ENCODE results near the gene SLC6A9.
A peak's percentile ranks its signal among the peaks of the same experiment; 100 is the strongest.

The SLC6A9 gene

DNA sequence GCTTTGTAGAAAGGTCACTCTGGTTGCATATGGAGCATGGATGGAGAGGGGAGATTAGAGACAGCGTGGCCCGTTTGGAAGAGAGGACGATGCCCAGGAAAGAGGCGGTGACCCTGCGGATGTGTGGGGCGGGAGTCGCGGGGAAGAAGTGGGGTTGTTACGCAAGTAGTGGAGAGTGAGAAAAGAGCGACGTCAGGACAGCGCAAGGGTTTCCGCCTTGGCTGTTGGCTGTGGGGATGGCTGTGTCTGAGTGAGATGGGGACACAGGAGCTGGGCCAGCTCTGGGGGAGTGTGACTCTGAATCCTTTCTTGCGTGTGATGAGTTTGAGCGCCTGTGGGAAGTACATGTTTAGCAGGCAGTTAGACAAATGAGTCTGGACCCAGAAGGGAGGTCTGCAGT, 48.5 kb downstream of the SLC6A9 start:
- TF ChIP-seq, protein P1, sequence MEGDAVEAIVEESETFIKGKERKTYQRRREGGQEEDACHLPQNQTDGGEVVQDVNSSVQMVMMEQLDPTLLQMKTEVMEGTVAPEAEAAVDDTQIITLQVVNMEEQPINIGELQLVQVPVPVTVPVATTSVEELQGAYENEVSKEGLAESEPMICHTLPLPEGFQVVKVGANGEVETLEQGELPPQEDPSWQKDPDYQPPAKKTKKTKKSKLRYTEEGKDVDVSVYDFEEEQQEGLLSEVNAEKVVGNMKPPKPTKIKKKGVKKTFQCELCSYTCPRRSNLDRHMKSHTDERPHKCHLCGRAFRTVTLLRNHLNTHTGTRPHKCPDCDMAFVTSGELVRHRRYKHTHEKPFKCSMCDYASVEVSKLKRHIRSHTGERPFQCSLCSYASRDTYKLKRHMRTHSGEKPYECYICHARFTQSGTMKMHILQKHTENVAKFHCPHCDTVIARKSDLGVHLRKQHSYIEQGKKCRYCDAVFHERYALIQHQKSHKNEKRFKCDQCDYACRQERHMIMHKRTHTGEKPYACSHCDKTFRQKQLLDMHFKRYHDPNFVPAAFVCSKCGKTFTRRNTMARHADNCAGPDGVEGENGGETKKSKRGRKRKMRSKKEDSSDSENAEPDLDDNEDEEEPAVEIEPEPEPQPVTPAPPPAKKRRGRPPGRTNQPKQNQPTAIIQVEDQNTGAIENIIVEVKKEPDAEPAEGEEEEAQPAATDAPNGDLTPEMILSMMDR (IDR thresholded peaks at IDR 0.05; ENCODE audit: extremely low read depth, missing control alignments), result no peak
- no peak for DNase-seq (ENCODE audit: low spot score)

DNA sequence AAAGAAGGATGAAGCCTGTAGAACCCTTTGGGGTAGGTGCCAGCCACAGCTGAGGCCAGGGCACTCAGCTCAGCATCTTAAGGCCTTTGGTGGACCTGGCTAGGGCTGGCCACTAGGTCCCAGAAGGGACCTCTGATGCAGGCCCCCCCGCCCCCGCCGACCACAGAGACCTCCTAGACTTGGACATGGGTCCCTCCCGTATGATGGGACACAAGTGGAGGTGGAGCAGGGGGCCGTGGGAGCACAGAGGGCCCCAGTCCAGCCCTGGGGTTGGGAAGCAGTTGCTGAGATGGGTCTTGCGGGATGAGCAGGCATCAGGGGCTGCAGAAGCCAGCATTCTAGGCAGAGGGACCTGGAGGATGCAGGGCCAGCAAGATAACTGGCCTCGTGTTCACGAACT, 49.0 kb downstream of the SLC6A9 start:
- no peak for DNase-seq (ENCODE audit: low spot score)
- TF ChIP-seq, protein P1 (IDR thresholded peaks at IDR 0.05; ENCODE audit: extremely low read depth, missing control alignments), result no peak

DNA sequence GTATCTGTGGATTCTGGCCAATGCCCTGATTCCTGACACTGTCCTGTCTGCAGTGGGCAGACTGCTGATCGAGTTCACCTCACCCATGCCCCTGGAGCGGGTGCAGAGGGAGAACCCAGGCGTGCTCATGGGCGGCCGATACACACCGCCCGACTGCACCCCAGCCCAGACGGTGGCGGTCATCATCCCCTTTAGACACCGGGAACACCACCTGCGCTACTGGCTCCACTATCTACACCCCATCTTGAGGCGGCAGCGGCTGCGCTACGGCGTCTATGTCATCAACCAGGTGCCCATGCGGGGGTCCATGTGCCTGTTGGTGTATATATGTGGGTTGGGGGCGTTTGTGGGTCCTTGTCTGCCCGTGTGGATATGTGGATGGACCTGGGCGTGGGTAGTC, 49.6 kb downstream of the SLC6A9 start:
- TF ChIP-seq, protein P1 (IDR thresholded peaks at IDR 0.05; ENCODE audit: extremely low read depth, missing control alignments), result no peak
- DNase-seq (ENCODE audit: low spot score), result no peak

GRCh38 chr1:43981135-43981491, 50.1 kb downstream of the SLC6A9 start:
- TF ChIP-seq, protein P1 (IDR thresholded peaks at IDR 0.05; ENCODE audit: extremely low read depth, missing control alignments), result no peak
- DNase-seq (ENCODE audit: low spot score), result no peak

DNA sequence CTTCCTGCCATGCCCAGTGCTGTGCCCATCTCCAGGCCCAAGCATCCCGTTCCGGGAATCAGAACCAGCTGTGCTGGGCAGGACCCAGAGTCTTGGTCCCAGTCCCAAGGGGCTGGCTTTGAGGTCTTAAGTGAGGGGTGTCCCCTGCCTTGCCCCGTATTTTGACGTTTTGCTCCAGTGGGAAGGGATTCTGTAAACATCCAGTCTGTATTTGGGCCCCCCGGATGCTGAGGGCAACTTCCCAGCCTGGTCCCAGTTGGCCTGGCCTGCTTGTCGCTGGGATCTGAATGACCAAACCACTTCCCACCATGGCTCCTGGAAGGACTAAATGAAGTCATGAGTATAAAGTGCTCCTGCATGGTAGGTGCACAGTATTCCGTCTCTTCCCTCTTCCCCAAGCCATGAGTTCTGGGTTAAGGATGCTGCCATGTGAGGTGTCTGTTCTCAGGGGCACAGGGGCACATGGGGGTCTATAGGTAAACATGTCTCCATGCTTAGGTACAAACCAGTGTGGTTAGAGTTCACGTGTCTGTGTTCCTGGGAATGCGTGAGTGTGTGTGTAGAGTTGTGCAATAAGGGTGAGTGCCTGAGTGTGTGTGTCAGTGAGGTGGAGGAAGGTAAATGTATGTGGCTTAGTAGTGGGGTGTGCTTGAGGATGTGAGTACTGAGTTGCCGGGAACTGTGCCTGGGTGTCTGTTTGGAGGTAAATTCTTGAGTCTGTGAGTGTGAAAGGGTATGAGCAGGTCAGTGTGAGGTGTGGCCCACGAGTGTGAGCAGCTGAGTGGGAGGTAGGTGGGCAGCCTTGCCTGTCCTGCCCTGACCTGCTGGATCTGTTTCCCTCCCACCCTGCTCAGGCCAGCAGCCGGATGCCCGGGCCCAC, 50.8 kb downstream of the SLC6A9 start:
- DNase-seq (ENCODE audit: low spot score), result no peak

GRCh38 chr1:43979528-43980254, 51.6 kb downstream of the SLC6A9 start:
- TF ChIP-seq, protein P1 (IDR thresholded peaks at IDR 0.05; ENCODE audit: extremely low read depth, missing control alignments), result no peak
- DNase-seq (ENCODE audit: low spot score), result peak; percentile 76

More for the DNA sequence above, 50.8 kb downstream of the SLC6A9 start:
- TF ChIP-seq, protein P1 (IDR thresholded peaks at IDR 0.05; ENCODE audit: extremely low read depth, missing control alignments), result no peak

DNA sequence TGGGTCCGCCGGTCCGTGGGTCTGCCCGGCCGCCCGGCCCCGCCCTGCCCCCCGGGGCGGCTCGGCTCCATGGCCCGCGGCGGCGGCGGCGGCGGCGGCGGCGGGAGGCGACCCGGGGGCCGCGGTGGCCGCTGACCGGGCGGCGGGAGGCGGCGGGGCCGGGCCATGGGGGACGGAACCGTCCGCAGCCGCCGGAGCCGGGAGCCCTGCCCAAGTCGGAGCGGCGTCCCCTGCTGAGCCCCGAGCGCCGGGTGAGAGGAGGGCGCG, 52.1 kb downstream of the SLC6A9 start:
- TF ChIP-seq, protein P1 (IDR thresholded peaks at IDR 0.05; ENCODE audit: extremely low read depth, missing control alignments), result no peak
- DNase-seq (ENCODE audit: low spot score), result no peak

Data from GM20000 (cell line).